Large intestine (tissue), 3 donors: ENCODE measurements around the gene GBF1. TPM values are rescaled to one million over a fixed set of nuclear protein-coding genes. Genes with fewer than 3 reads are reported as not detected.

ENCODE experiments used
- DNase-seq, 2 donors: peaks; one replicate each; pipeline versions ENCODE4 v3.0.0 to v3.0.0-alpha.2; 2013
- H3K27ac ChIP-seq: one replicate; pipeline ENCODE4 v1.5.1; 2013; ENCODE audit warnings: low read length
- H3K27me3 ChIP-seq: 2 replicates; pipeline ENCODE4 v1.6.1; 2013; ENCODE audit warnings: low read length; ENCODE audit not compliant: control insufficient read depth, insufficient read depth
- H3K36me3 ChIP-seq: 2 replicates; pipeline ENCODE4 v1.6.1; 2013; ENCODE audit warnings: low read length; ENCODE audit not compliant: control insufficient read depth, insufficient read depth
- H3K4me1 ChIP-seq: one replicate; pipeline ENCODE4 v1.6.1; 2013; ENCODE audit warnings: low read length; ENCODE audit not compliant: control insufficient read depth, insufficient read depth
- H3K4me3 ChIP-seq: one replicate; pipeline ENCODE4 v1.5.1; 2013; ENCODE audit warnings: low read length
- H3K9me3 ChIP-seq: one replicate; pipeline ENCODE4 v1.6.1; 2013; ENCODE audit warnings: mild to moderate bottlenecking, low read depth, low read length, moderate library complexity; ENCODE audit not compliant: control insufficient read depth
- WGBS: methylation state at CpG from one replicate; pipeline ENCODE4 v1.1.5; 2013; ENCODE audit warnings: low lambda C conversion rate; ENCODE audit not compliant: insufficient coverage; 5-methylcytosine and 5-hydroxymethylcytosine counted together
- polyA plus RNA-seq: library from polyadenylated mRNA; unstranded; fragments of 120-200 nt; gene quantifications from one replicate; pipeline ENCODE4 v1.2.1, GENCODE V29; 2013

Gene GBF1
- polyA plus RNA-seq, 1 donor = 44.0 TPM

DNA sequence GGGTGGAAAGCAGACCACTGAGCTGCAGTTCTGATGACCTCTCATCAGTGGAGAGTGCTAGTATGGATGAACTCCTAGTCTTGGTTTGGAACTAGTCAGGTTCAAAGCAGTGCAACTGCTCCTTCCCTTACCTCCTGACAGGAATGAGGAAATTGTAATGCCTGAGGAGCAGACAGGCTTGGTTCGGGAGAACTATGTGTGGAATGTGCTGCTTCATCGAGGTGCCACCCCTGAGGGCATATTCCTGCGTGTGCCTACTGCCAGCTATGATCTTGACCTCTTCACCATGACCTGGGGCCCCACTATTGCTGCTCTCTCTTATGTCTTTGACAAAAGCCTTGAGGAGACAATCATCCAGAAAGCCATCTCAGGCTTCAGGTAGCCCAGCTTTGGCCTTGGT is 122.7 kb downstream of the GBF1 start:
- WGBS = no CpG with 5 or more reads among the region's 3 CpGs
- Histone ChIP-seq H3K27me3 (no peaks in the 10 kb centered on the region), H3K27ac (no peak overlapping the region), H3K9me3 (peaks cover 7% of the 10 kb centered on the region), H3K4me3 (no peak overlapping the region), H3K36me3 (peaks cover 87% of the 10 kb centered on the region), H3K4me1 (no peaks in the 10 kb centered on the region)
- no peak for DNase-seq

DNA sequence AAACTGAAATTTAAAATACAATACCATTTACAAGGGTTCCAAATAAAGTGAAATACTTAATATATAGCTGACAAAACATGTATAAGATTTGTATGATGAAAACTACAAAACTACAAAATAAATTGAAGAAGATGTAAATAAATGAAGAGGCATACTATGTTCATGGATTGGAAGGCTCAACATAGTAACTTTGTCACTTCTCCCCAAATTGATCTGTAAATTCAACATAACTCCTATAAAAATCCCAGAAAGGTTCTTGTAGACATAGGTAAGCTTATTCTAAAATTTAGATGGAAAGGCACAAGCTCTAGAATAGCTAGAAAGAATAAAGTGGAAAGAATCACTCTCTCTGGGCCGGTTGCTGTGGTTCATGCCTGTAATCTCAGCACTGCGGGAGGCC is 126.0 kb downstream of the GBF1 start:
- WGBS = no CpG with 5 or more reads among the region's 2 CpGs
- Histone ChIP-seq H3K27ac (no peak overlapping the region), H3K27me3 (no peaks in the 10 kb centered on the region), H3K9me3 (peaks cover 7% of the 10 kb centered on the region), H3K4me3 (no peak overlapping the region), H3K36me3 (peaks cover 86% of the 10 kb centered on the region), H3K4me1 (no peaks in the 10 kb centered on the region)
- DNase-seq = no peak

DNA sequence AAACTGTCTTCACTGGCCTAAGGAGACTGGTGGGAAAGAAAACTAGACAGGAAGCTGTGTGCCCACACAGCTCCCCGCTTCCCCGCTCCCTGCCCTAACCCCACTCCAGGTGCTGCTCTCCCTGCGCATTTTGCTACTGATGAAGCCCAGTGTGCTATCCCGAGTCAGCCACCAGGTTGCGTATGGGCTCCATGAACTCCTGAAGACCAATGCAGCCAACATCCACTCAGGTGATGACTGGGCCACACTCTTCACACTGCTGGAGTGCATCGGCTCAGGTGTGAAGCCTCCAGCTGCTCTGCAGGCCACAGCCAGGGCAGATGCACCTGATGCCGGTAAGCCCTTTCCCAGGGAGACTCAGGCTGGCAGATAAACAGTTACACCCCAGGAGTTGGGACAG is 129.9 kb downstream of the GBF1 start:
- DNase-seq = no peak
- no peak overlapping the region for H3K27ac ChIP-seq
- H3K36me3 ChIP-seq = peaks cover 79% of the 10 kb centered on the region
- no peaks in the 10 kb centered on the region for H3K27me3 ChIP-seq
- H3K4me3 ChIP-seq = no peak overlapping the region
- peaks cover 7% of the 10 kb centered on the region for H3K9me3 ChIP-seq
- H3K4me1 ChIP-seq = no peaks in the 10 kb centered on the region
- WGBS = no CpG with 5 or more reads among the region's 7 CpGs

DNA sequence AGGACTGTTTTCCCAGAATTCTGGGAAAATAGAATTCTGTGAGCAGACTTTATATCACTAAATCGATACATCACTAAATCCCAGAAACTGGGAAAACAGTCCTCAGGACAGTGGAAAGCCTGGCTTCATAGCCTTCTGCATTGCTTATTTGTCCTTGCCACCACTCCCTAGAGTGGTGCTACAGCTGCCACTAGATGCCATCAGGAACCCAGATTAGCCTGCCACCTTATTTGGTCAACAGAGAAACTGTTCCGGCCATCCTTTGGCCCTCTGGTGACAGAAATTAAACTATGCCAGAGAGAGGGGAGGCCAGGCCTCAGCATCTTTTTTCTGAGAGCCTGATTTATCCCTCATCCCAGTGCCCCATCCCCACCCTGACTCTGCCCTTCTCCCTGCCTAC is 130.5 kb downstream of the GBF1 start:
- Histone ChIP-seq H3K9me3 (peaks cover 1% of the 10 kb centered on the region), H3K27ac (no peak overlapping the region), H3K36me3 (peaks cover 79% of the 10 kb centered on the region), H3K4me3 (no peak overlapping the region), H3K4me1 (no peaks in the 10 kb centered on the region), H3K27me3 (no peaks in the 10 kb centered on the region)
- DNase-seq = no peak
- no CpG with 5 or more reads among the region's 2 CpGs for WGBS

DNA sequence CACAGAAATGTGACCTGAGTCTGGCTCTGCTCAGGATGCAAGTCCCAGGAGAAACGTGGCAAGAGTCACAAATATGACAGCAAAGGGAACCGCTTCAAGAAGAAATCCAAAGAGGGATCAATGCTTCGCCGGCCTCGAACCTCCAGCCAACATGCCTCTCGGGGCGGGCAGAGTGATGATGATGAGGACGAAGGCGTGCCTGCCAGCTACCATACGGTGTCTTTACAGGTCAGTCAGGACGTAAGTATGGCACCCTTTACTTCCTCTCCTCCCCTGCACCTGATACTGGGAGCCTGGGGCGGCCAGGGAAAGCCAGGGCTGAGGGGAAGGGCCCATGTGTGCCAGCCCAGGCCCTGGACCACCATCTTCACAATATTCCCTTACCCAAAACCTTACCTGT is 131.6 kb downstream of the GBF1 start:
- H3K27me3 ChIP-seq = no peaks in the 10 kb centered on the region
- no CpG with 5 or more reads among the region's 12 CpGs for WGBS
- no peaks in the 10 kb centered on the region for H3K4me1 ChIP-seq
- no peak for DNase-seq
- H3K27ac ChIP-seq = no peak overlapping the region
- H3K9me3 ChIP-seq = no peaks in the 10 kb centered on the region
- no peak overlapping the region for H3K4me3 ChIP-seq
- peaks cover 80% of the 10 kb centered on the region for H3K36me3 ChIP-seq

DNA sequence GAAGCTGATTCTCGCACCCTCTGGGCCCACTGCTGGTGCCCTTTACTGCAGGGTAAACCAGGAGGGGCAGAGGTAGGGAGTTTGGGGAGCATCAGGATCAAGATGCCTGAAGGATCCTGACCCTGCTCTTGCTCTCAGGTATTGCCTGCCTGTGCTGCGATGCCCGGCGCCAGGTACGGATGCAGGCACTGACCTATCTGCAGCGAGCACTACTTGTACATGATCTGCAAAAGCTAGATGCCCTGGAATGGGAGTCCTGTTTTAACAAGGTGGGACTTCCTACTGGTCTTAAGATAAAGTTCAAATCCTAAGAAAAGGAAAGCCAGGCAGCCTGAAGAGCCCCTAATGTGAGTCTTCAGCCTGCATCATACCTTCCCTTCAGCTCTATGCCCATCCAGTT is 134.1 kb downstream of the GBF1 start:
- Histone ChIP-seq H3K4me1 (no peaks in the 10 kb centered on the region), H3K9me3 (no peaks in the 10 kb centered on the region), H3K4me3 (no peak overlapping the region), H3K27me3 (no peaks in the 10 kb centered on the region), H3K36me3 (peaks cover 77% of the 10 kb centered on the region), H3K27ac (no peak overlapping the region)
- DNase-seq = no peak
- no CpG with 5 or more reads among the region's 6 CpGs for WGBS

DNA sequence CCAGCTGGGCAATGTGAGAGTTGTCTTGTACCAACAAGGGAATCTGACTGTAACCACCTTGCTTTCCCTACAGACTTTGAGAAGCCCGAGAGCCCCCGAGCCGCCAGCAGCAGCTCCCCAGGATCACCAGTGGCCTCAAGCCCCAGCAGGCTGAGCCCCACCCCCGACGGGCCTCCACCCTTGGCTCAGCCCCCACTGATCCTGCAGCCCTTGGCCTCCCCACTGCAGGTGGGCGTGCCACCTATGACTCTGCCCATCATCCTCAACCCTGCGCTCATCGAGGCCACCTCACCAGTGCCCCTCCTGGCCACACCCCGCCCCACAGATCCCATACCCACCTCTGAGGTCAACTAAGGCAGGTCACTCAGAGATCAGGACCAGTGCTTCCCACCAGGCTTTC is 136.7 kb downstream of the GBF1 start:
- Histone ChIP-seq H3K36me3 (peaks cover 57% of the 10 kb centered on the region), H3K27ac (no peak overlapping the region), H3K4me3 (no peak overlapping the region), H3K27me3 (no peaks in the 10 kb centered on the region), H3K9me3 (no peaks in the 10 kb centered on the region), H3K4me1 (no peaks in the 10 kb centered on the region)
- no peak for DNase-seq
- no CpG with 5 or more reads among the region's 9 CpGs for WGBS

DNA sequence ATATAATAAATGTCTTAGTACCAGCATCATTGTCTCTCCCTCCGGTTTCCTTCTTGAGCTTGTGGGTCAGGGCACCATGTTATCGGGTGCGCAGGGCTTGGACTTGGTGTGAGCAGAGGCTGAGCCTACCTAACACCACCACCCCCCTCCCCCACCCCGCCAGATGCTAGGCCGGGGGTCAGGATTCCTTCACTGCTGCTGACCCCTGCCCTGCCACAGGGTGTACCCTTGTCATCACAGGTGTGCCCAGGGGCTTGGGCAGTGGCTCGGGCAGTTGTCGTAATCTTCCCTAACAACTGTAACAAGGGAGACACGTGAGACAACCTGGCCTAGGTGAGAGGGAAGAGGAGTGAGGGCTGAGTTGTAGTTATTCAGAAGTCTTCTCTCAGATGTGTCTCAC is 137.5 kb downstream of the GBF1 start:
- no peaks in the 10 kb centered on the region for H3K4me1 ChIP-seq
- DNase-seq = no peak
- peaks cover 53% of the 10 kb centered on the region for H3K36me3 ChIP-seq
- H3K4me3 ChIP-seq = no peak overlapping the region
- H3K27ac ChIP-seq = no peak overlapping the region
- no peaks in the 10 kb centered on the region for H3K27me3 ChIP-seq
- WGBS = no CpG with 5 or more reads among the region's 8 CpGs
- no peaks in the 10 kb centered on the region for H3K9me3 ChIP-seq

DNA sequence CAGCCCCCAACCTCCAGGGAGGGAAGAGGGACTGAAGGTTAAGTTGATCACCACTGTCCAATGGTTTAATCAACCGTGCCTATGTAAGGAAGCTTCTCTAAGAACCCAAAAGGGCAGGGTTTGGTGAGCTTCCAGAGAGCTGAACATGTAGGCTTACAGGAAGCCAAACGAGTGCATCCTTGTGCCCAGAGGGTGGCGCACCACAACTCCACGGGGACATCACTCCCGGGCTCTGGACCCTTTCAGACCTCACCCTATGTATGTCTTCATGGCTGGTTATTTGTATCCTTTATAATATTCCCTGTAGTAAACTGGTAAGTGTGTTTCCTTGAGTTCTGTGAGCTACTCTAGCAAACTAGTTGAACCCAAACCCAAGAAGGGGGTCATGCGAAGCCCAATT is 138.7 kb downstream of the GBF1 start:
- WGBS = 100% methylated on average over 1 of the region's 6 CpGs
- no peak overlapping the region for H3K27ac ChIP-seq
- H3K36me3 ChIP-seq = peaks cover 44% of the 10 kb centered on the region
- peaks cover 1% of the 10 kb centered on the region for H3K27me3 ChIP-seq
- H3K9me3 ChIP-seq = no peaks in the 10 kb centered on the region
- no peak overlapping the region for H3K4me3 ChIP-seq
- no peak for DNase-seq
- no peaks in the 10 kb centered on the region for H3K4me1 ChIP-seq

DNA sequence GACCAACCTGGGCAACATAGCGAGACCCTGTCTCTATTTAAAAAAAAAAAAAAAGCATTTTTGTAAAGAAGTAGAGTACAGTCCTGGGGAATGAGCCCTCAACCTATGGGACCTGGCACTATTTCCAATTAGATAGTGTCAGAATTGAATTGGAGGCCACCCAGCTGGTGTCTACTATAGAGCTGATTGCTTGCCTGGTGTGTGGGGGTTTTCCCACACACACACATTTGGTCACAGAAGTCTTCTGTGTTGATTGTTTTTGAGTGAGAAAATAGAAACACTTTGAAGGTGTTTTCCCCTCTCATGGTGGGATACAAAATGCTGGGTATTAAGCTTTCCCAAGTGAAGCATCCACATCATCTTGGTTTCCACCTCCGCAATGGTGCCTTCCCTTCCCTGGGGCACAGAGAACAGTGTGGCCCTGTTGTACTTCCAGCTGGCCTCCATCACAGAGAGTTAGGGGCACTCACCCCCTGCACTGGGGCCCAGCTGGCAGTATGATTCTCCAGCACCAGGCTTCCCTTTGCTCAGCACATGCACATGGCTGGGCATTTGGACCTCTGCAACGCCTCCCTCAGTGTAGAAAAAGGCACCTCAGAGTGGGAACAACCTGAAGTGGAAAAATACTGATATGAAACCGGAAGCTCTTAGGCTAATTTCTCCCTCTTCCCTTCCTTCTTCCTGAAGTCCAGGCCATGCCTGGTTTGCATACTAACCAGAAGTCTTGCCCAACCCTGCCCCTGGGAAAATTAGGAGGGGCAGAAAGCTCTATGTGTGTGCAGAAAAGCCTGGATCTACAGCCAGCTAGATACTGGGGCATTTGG is 139.5 kb downstream of the GBF1 start:
- no peaks in the 10 kb centered on the region for H3K4me1 ChIP-seq
- H3K9me3 ChIP-seq = no peaks in the 10 kb centered on the region
- 80% methylated on average over 1 of the region's 4 CpGs for WGBS
- peaks cover 36% of the 10 kb centered on the region for H3K36me3 ChIP-seq
- H3K27ac ChIP-seq = no peak overlapping the region
- H3K27me3 ChIP-seq = peaks cover 3% of the 10 kb centered on the region
- H3K4me3 ChIP-seq = no peak overlapping the region
- no peak for DNase-seq

DNA sequence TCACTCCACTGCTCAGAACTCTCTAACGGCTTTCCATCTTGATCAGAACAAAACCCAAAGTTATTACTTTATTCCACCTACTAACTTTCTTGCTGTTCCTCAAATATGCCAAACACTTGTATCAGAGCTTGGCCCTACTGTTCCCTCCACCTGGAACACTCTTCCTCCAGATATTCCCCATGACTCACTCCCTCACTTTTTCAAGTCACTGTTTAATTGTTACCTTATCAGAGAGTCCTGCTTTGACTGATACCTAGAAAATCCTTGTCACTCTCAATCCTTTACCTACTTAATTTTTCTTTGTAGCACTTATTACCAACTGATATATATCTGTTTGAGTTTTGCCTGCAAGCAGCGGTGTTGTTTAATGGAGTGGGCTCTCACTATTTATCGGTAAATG is 144.6 kb downstream of the GBF1 start:
- no peak overlapping the region for H3K27ac ChIP-seq
- DNase-seq = no peak
- 100% methylated on average over 2 of the region's 3 CpGs for WGBS

More for the DNA sequence above, 144.6 kb downstream of the GBF1 start:
- Histone ChIP-seq H3K36me3 (no peaks in the 10 kb centered on the region), H3K27me3 (peaks cover 6% of the 10 kb centered on the region), H3K9me3 (no peaks in the 10 kb centered on the region), H3K4me1 (peaks cover 7% of the 10 kb centered on the region), H3K4me3 (no peak overlapping the region)
